Fibroblast of peridontal ligament (primary cell): Measurements from ENCODE around the gene GPR35.
"Not testable (repeated sequence)": the region's sequence is repeated elsewhere in the genome, so short reads cannot be mapped to it uniquely, and the experiment has no call there.

Source experiments
- DNase-seq: peaks from one replicate; pipeline ENCODE4 v3.0.0-alpha.2; 2010; ENCODE audit errors: extremely low read depth

GPR35 gene

GRCh38 chr2:240655931-240656886 is 30.9 kb downstream of the GPR35 start:
- peak; percentile 7 for DNase-seq

GRCh38 chr2:240659883-240660282 is 34.6 kb downstream of the GPR35 start:
- not testable (repeated sequence) for DNase-seq

- no peak for DNase-seq
These were observed 37.4 kb downstream of the GPR35 start for GRCh38 chr2:240662681-240663080.

GRCh38 chr2:240663546-240664190 is 38.4 kb downstream of the GPR35 start:
- no peak for DNase-seq

GRCh38 chr2:240664622-240665021 is 39.3 kb downstream of the GPR35 start:
- DNase-seq, result no peak

- DNase-seq, result no peak
These were observed 45.1 kb downstream of the GPR35 start for GRCh38 chr2:240670402-240670801.

- DNase-seq, result no peak
These were observed 45.7 kb downstream of the GPR35 start for GRCh38 chr2:240670950-240671349.

- DNase-seq, result no peak
These were observed 46.9 kb downstream of the GPR35 start for GRCh38 chr2:240672076-240672700.

GRCh38 chr2:240672701-240673190 is 47.5 kb downstream of the GPR35 start:
- DNase-seq, result no peak

GRCh38 chr2:240674461-240675184 is 49.3 kb downstream of the GPR35 start:
- not testable (repeated sequence) for DNase-seq

- DNase-seq, result not testable (repeated sequence)
These were observed 50.1 kb downstream of the GPR35 start for GRCh38 chr2:240675345-240675744.

GRCh38 chr2:240678043-240678442 is 52.8 kb downstream of the GPR35 start:
- DNase-seq, result not testable (repeated sequence)

GRCh38 chr2:240678909-240679308 is 53.6 kb downstream of the GPR35 start:
- DNase-seq, result not testable (repeated sequence)

GRCh38 chr2:240680185-240680584 is 54.9 kb downstream of the GPR35 start:
- DNase-seq, result not testable (repeated sequence)
